ENCODE results near the gene DUSP22.

DNA sequence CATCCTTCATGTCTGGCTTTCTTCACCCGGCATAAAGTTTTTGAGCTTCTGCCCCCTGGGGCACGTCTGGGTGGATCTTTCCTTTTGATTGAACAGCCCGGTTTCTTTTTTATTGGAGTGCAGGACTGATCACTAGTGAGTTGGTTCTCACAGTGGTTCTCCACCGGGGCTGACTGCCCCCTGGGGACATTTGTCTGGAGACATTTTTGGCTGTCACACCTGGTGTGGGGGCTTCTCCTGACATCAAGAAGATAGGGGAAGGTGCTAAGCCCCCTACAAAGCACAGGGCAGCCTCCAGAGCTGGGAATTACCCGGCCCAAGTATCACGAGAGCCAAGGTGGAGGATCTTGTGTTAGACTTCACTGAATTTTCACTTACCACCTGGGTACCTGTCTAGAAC is 73.5 kb downstream of the DUSP22 start:
- TF ChIP-seq, protein P1, sequence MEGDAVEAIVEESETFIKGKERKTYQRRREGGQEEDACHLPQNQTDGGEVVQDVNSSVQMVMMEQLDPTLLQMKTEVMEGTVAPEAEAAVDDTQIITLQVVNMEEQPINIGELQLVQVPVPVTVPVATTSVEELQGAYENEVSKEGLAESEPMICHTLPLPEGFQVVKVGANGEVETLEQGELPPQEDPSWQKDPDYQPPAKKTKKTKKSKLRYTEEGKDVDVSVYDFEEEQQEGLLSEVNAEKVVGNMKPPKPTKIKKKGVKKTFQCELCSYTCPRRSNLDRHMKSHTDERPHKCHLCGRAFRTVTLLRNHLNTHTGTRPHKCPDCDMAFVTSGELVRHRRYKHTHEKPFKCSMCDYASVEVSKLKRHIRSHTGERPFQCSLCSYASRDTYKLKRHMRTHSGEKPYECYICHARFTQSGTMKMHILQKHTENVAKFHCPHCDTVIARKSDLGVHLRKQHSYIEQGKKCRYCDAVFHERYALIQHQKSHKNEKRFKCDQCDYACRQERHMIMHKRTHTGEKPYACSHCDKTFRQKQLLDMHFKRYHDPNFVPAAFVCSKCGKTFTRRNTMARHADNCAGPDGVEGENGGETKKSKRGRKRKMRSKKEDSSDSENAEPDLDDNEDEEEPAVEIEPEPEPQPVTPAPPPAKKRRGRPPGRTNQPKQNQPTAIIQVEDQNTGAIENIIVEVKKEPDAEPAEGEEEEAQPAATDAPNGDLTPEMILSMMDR (IDR thresholded peaks at IDR 0.05), result no peak
- TF ChIP-seq EP300 (IDR thresholded peaks at IDR 0.05) (no peak), POLR2A (IDR thresholded peaks at IDR 0.05) (no peak)

All from tibial nerve (tissue), 4 donors.